ENCODE results near the gene CD4.
"Not testable (repeated sequence)": the region's sequence is repeated elsewhere in the genome, so short reads cannot be mapped to it uniquely, and the experiment has no call there.

CD4 gene

GRCh38 chr12:6788972-6789924, at the start of gene CD4:
Gene CD4 (plus strand): TSS chr12:6789528. CDS start chr12:6800139, 10,611 bp downstream.
- DNase-seq = no peak

- DNase-seq = not testable (repeated sequence)
These were observed 47.2 kb upstream of the CD4 start for GRCh38 chr12:6742080-6742479.

- no peak for DNase-seq
These were observed 46.5 kb upstream of the CD4 start for GRCh38 chr12:6742834-6743233.

- not testable (repeated sequence) for DNase-seq
These were observed 46.0 kb upstream of the CD4 start for GRCh38 chr12:6743300-6743699.

GRCh38 chr12:6745741-6746525, 43.4 kb upstream of the CD4 start:
- no peak for DNase-seq

GRCh38 chr12:6747216-6747615, 42.1 kb upstream of the CD4 start:
- no peak for DNase-seq

- no peak for DNase-seq
These were observed 40.6 kb upstream of the CD4 start for GRCh38 chr12:6748761-6749160.

GRCh38 chr12:6750506-6750905, 38.8 kb upstream of the CD4 start:
- DNase-seq = no peak

- DNase-seq = no peak
These were observed 37.6 kb upstream of the CD4 start for GRCh38 chr12:6751767-6752166.

- DNase-seq = no peak
These were observed 37.0 kb upstream of the CD4 start for GRCh38 chr12:6752167-6752920.

- DNase-seq = peak; percentile 60
These were observed 36.2 kb upstream of the CD4 start, which contains the start of gene MLF2 for GRCh38 chr12:6752921-6753771. Gene MLF2 (minus strand): TSS chr12:6753141. CDS start chr12:6752334, 807 bp downstream.

GRCh38 chr12:6753772-6754356, 35.5 kb upstream of the CD4 start:
- DNase-seq = no peak

GRCh38 chr12:6754411-6754810, 34.9 kb upstream of the CD4 start:
- DNase-seq = no peak

GRCh38 chr12:6757028-6757690, 32.2 kb upstream of the CD4 start:
- no peak for DNase-seq

GRCh38 chr12:6758506-6759095, 30.7 kb upstream of the CD4 start:
- no peak for DNase-seq

- no peak for DNase-seq
These were observed 29.6 kb upstream of the CD4 start for GRCh38 chr12:6759741-6760140.

GRCh38 chr12:6763380-6763779, 25.9 kb upstream of the CD4 start:
- DNase-seq = no peak

- peak; percentile 92 for DNase-seq
These were observed 25.1 kb upstream of the CD4 start for GRCh38 chr12:6764011-6764828.

- DNase-seq = no peak
These were observed 24.2 kb upstream of the CD4 start for GRCh38 chr12:6765048-6765633.

All from SHP77 treated with DMSO at 0.1 percent for 48 hours (cell line).